ENCODE data around the gene PER2. TPM values are rescaled to one million over a fixed set of nuclear protein-coding genes. Genes with fewer than 3 reads are reported as not detected.
A peak's percentile ranks its signal among the peaks of the same experiment; 100 is the strongest.

PER2 gene
- total and polyA plus RNA-seq, 2 of the 13 experiments (the other 11 are each of a cell fraction or from before 2014, with no cell fraction given), result 5.1 to 9.4 TPM

DNA sequence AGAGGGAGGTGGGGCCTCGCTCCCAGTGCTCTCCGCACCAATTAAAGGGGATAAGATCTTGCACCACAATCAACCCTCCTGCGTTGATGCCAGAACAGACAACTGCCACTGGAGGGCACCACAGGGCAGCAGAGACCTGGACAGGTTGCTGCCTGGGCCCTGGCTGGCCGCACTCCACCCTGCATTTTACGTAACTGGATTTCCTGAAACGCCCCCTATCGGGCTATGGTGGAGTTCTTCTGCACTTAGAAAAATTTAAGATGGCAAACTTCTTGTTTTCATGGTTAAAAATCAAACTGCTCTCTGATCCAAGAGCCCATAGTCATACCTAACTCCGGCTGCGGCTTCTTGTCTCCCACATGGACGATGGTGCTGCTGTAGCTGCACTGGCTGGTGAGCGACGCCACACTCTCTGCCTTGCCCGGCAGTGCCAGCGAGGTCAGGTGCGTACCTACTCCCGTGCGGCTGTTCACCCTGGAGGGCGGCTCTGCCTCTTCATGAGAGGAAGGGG is 31.8 kb downstream of the PER2 start (continued):
- TF ChIP-seq, protein P1, sequence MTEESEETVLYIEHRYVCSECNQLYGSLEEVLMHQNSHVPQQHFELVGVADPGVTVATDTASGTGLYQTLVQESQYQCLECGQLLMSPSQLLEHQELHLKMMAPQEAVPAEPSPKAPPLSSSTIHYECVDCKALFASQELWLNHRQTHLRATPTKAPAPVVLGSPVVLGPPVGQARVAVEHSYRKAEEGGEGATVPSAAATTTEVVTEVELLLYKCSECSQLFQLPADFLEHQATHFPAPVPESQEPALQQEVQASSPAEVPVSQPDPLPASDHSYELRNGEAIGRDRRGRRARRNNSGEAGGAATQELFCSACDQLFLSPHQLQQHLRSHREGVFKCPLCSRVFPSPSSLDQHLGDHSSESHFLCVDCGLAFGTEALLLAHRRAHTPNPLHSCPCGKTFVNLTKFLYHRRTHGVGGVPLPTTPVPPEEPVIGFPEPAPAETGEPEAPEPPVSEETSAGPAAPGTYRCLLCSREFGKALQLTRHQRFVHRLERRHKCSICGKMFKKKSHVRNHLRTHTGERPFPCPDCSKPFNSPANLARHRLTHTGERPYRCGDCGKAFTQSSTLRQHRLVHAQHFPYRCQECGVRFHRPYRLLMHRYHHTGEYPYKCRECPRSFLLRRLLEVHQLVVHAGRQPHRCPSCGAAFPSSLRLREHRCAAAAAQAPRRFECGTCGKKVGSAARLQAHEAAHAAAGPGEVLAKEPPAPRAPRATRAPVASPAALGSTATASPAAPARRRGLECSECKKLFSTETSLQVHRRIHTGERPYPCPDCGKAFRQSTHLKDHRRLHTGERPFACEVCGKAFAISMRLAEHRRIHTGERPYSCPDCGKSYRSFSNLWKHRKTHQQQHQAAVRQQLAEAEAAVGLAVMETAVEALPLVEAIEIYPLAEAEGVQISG (CRISPR knock-in tag; IDR thresholded peaks at IDR 0.05), result peak; percentile 91
- peak; percentile 95 for TF ChIP-seq XRCC5 (optimal IDR thresholded peaks at IDR 0.05; ENCODE audit: low read length)
- TF ChIP-seq, protein P2, sequence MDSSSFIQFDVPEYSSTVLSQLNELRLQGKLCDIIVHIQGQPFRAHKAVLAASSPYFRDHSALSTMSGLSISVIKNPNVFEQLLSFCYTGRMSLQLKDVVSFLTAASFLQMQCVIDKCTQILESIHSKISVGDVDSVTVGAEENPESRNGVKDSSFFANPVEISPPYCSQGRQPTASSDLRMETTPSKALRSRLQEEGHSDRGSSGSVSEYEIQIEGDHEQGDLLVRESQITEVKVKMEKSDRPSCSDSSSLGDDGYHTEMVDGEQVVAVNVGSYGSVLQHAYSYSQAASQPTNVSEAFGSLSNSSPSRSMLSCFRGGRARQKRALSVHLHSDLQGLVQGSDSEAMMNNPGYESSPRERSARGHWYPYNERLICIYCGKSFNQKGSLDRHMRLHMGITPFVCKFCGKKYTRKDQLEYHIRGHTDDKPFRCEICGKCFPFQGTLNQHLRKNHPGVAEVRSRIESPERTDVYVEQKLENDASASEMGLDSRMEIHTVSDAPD (CRISPR knock-in tag; IDR thresholded peaks at IDR 0.05), result no peak
- no peak for TF ChIP-seq ZNF883 (CRISPR knock-in tag; IDR thresholded peaks at IDR 0.05; ENCODE audit: not compliant biosample characterization)
- no peak for TF ChIP-seq IRX3 (CRISPR knock-in tag; IDR thresholded peaks at IDR 0.05; ENCODE audit: borderline replicate concordance, low read depth)
- no peak for TF ChIP-seq TMF1 (CRISPR knock-in tag; IDR thresholded peaks at IDR 0.05; ENCODE audit: low read depth)
- TF ChIP-seq NFYB (CRISPR knock-in tag; IDR thresholded peaks at IDR 0.05), result no peak
- no peak for TF ChIP-seq ZZZ3 (CRISPR knock-in tag; IDR thresholded peaks at IDR 0.05; ENCODE audit: borderline replicate concordance)
- TF ChIP-seq ZNF607 (CRISPR knock-in tag; IDR thresholded peaks at IDR 0.05; ENCODE audit: borderline replicate concordance), result no peak
- TF ChIP-seq, protein P3, sequence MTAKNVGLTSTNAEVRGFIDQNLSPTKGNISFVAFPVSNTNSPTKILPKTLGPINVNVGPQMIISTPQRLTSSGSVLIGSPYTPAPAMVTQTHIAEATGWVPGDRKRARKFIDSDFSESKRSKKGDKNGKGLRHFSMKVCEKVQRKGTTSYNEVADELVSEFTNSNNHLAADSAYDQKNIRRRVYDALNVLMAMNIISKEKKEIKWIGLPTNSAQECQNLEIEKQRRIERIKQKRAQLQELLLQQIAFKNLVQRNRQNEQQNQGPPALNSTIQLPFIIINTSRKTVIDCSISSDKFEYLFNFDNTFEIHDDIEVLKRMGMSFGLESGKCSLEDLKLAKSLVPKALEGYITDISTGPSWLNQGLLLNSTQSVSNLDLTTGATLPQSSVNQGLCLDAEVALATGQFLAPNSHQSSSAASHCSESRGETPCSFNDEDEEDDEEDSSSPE (CRISPR knock-in tag; IDR thresholded peaks at IDR 0.05), result 0 out of 2 replicates have a peak, but pooled peaks have one; percentile 13
- TF ChIP-seq SALL1 (CRISPR knock-in tag; IDR thresholded peaks at IDR 0.05), result peak; percentile 62; the same call in 1 of the 2 replicates
- no peak for TF ChIP-seq RNF2 (conservative IDR thresholded peaks at IDR 0.05; ENCODE audit: low read depth)
- TF ChIP-seq CBX5 (CRISPR knock-in tag; IDR thresholded peaks at IDR 0.05; ENCODE audit: borderline replicate concordance), result peak; percentile 88; the same call in 1 of the 2 replicates
- TF ChIP-seq TOPORS (CRISPR knock-in tag; IDR thresholded peaks at IDR 0.05), result no peak
- TF ChIP-seq, protein P4, sequence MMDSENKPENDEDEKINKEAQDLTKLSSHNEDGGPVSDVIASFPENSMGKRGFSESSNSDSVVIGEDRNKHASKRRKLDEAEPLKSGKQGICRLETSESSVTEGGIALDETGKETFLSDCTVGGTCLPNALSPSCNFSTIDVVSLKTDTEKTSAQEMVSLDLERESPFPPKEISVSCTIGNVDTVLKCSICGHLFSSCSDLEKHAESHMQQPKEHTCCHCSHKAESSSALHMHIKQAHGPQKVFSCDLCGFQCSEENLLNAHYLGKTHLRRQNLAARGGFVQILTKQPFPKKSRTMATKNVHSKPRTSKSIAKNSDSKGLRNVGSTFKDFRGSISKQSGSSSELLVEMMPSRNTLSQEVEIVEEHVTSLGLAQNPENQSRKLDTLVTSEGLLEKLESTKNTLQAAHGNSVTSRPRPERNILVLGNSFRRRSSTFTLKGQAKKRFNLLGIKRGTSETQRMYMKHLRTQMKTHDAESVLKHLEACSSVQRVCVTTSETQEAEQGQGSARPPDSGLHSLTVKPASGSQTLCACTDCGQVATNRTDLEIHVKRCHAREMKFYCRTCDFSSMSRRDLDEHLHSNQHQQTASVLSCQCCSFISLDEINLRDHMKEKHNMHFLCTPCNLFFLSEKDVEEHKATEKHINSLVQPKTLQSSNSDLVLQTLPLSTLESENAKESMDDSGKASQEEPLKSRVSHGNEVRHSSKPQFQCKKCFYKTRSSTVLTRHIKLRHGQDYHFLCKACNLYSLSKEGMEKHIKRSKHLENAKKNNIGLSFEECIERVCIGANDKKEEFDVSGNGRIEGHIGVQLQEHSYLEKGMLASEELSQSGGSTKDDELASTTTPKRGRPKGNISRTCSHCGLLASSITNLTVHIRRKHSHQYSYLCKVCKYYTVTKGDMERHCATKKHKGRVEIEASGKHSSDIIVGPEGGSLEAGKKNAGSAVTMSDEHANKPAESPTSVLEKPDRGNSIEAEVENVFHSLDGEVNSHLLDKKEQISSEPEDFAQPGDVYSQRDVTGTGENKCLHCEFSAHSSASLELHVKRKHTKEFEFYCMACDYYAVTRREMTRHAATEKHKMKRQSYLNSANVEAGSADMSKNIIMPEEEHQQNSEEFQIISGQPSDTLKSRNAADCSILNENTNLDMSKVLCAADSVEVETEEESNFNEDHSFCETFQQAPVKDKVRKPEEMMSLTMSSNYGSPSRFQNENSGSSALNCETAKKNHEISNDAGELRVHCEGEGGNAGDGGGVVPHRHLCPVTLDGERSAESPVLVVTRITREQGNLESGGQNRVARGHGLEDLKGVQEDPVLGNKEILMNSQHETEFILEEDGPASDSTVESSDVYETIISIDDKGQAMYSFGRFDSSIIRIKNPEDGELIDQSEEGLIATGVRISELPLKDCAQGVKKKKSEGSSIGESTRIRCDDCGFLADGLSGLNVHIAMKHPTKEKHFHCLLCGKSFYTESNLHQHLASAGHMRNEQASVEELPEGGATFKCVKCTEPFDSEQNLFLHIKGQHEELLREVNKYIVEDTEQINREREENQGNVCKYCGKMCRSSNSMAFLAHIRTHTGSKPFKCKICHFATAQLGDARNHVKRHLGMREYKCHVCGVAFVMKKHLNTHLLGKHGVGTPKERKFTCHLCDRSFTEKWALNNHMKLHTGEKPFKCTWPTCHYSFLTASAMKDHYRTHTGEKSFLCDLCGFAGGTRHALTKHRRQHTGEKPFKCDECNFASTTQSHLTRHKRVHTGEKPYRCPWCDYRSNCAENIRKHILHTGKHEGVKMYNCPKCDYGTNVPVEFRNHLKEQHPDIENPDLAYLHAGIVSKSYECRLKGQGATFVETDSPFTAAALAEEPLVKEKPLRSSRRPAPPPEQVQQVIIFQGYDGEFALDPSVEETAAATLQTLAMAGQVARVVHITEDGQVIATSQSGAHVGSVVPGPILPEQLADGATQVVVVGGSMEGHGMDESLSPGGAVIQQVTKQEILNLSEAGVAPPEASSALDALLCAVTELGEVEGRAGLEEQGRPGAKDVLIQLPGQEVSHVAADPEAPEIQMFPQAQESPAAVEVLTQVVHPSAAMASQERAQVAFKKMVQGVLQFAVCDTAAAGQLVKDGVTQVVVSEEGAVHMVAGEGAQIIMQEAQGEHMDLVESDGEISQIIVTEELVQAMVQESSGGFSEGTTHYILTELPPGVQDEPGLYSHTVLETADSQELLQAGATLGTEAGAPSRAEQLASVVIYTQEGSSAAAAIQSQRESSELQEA (CRISPR knock-in tag; IDR thresholded peaks at IDR 0.05; ENCODE audit: not compliant biosample characterization), result no peak
- no peak for TF ChIP-seq FLYWCH1 (CRISPR knock-in tag; IDR thresholded peaks at IDR 0.05)
